Peyer's patch (tissue), 4 donors: ENCODE measurements around the gene FBXW9.

Source experiments
- POLR2A ChIP-seq, 2 donors: fragments of 450-650 bp; IDR thresholded peaks; one replicate each; pipeline ENCODE4 v1.5.1; 2017; ENCODE audit warnings: antibody characterized with exemption in 2 of 2, mild to moderate bottlenecking in 2 of 2, moderate library complexity in 2 of 2
- TF ChIP-seq, protein P1 (sequence below), 6 experiments: fragments of 450-650 bp in 4 of 6; fragments of 200-600 bp in 2 of 6; sonication (generic) in 1 of 6; IDR thresholded peaks; one replicate each; pipeline ENCODE4 v1.5.1; 2017 to 2019; ENCODE audit warnings: antibody characterized with exemption in 6 of 6, mild to moderate bottlenecking in 3 of 6, moderate library complexity in 1 of 6

DNA sequence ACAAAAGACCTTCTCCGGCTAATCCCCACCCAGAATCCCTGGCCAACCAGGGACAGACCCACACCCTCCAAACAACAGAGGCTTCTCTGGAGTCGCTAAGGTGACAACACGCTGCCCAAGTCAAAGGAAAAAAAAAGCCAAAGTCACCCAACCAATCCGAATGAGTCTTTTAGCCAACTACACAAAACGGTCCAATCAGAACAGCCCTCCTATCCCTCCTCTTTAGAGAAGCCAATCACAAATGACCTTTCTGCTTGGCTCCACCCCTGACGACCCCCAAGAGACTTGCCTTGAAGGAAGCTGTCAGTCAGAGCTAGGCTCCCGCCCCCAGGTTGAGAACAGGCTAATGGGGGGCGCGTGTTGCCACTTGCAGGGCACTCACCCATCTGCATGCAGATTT, 6.6 kb upstream of the FBXW9 start:
- TF ChIP-seq, protein P1, sequence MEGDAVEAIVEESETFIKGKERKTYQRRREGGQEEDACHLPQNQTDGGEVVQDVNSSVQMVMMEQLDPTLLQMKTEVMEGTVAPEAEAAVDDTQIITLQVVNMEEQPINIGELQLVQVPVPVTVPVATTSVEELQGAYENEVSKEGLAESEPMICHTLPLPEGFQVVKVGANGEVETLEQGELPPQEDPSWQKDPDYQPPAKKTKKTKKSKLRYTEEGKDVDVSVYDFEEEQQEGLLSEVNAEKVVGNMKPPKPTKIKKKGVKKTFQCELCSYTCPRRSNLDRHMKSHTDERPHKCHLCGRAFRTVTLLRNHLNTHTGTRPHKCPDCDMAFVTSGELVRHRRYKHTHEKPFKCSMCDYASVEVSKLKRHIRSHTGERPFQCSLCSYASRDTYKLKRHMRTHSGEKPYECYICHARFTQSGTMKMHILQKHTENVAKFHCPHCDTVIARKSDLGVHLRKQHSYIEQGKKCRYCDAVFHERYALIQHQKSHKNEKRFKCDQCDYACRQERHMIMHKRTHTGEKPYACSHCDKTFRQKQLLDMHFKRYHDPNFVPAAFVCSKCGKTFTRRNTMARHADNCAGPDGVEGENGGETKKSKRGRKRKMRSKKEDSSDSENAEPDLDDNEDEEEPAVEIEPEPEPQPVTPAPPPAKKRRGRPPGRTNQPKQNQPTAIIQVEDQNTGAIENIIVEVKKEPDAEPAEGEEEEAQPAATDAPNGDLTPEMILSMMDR (IDR thresholded peaks at IDR 0.05): no peak
- no peak for TF ChIP-seq POLR2A (IDR thresholded peaks at IDR 0.05)
